DND-41 (cell line): ENCODE results near the gene OXER1.

Source experiments
- EZH2 ChIP-seq: IDR thresholded peaks from 3 replicates; pipeline ENCODE4 v1.6.1; 2012; ENCODE audit warnings: borderline replicate concordance, low read depth, mild to moderate bottlenecking, moderate library complexity, low read length, inconsistent platforms; ENCODE audit not compliant: severe bottlenecking
- TF ChIP-seq, protein P1 (sequence below): IDR thresholded peaks from 2 replicates; pipeline ENCODE4 v1.5.1; 2012; ENCODE audit warnings: borderline replicate concordance, low read length, moderate library complexity, mild to moderate bottlenecking; ENCODE audit not compliant: poor library complexity, severe bottlenecking; ENCODE audit errors: extremely low read depth

DNA sequence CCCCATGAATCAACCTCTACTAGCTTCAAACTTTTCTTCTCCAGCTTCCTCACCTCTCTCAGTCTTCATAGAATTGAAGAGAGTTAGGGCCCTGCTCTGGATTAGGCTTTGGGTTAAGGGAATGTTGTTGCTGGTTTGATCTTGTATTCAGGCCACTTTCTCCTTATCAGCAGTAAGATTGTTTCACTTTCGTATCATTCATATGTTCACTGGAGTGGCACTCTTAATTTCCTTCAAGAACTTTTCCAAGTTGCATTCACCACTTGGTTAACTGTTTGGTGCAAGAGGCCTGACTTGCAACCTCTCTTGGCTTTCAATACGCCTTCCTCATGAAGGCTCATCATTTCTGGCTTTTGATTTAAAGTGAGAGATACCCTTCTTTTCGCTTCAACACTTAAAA, 22.8 kb downstream of the OXER1 start:
- TF ChIP-seq, protein P1, sequence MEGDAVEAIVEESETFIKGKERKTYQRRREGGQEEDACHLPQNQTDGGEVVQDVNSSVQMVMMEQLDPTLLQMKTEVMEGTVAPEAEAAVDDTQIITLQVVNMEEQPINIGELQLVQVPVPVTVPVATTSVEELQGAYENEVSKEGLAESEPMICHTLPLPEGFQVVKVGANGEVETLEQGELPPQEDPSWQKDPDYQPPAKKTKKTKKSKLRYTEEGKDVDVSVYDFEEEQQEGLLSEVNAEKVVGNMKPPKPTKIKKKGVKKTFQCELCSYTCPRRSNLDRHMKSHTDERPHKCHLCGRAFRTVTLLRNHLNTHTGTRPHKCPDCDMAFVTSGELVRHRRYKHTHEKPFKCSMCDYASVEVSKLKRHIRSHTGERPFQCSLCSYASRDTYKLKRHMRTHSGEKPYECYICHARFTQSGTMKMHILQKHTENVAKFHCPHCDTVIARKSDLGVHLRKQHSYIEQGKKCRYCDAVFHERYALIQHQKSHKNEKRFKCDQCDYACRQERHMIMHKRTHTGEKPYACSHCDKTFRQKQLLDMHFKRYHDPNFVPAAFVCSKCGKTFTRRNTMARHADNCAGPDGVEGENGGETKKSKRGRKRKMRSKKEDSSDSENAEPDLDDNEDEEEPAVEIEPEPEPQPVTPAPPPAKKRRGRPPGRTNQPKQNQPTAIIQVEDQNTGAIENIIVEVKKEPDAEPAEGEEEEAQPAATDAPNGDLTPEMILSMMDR, result no peak
- no peak for TF ChIP-seq EZH2
